ENCODE data around the gene KIF26B.
"Not testable (repeated sequence)": the region's sequence is repeated elsewhere in the genome, so short reads cannot be mapped to it uniquely, and the experiment has no call there.

Gene KIF26B

DNA sequence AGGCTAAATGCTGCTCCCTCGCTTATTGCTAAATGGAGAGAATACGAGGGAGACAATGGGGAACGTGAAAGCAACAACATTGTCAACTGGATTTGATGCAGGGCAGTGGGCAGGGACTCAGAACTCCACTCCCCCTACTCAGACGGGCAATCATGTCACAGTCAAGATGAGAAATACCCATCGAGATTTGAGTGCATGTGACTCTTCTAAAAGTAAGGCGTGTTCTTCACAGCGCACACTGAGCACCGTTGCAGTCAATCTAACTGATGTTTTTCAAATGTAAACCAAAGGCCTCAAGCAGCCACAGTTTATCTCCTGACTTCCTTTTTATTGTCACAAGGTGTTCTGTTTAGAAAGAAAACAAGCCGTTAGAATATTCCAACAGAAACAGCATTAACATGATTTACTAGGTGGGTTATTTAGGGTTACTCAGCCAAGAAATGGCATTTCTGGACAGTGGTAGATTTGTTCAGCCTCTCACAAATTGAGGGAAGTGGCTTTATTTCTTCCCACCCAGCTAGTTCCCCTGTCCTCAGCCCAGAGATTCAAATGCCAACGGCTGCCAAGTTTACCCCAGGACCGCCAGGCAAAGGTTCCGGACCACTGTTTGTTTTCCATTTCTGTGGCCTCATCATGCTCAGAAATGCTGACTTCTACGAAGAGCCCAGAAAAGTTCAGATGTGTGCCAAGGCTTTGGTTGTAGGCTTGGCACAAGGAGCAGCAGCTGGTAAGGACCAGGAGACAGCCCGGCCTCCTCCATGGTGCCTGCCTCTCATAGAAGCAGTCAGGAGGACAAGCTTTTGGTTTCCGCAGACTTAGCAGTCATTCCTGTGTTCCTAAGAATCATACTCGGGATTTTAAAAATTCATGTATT lies 171.4 kb downstream of the KIF26B start:
- DNase-seq = no peak

DNA sequence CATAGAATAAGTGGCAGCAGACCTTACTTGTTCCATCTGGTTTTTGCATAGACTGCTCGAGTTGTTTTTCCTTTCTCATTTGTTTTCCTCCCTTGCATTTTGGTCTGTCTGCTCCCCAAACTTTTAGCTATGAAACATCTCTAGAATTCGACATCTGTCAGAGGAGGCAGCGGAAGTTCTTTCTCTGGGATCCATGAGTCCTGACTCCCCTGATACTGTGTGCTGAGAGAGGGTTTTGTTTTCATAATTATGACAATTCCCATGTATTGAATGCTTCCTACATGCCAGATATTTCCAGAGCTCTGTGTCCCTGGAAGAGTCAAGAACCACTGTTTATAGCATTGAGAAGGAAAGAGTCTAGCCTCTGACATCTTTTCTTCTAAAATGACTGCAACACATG lies 172.6 kb downstream of the KIF26B start:
- no peak for DNase-seq

DNA sequence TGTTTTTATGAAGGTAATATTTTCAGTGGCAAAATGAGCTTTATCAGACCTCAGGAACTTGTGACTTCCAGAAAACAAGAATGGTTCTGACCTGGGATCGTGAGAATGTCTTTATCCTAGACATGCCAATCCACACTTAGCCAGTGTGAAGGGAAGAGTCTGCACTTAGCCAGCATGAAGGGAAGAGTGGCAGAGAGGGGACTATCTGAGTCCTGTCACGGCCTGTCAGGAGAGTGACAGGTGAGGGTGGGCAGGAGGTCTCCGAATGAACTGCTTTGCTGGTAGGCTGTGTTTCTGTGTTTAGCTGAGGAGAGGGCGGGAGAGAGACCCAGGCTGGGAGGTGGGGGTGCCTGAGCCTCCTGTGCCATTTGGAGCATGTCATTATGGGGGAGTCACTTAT lies 173.1 kb downstream of the KIF26B start:
- no peak for DNase-seq

DNA sequence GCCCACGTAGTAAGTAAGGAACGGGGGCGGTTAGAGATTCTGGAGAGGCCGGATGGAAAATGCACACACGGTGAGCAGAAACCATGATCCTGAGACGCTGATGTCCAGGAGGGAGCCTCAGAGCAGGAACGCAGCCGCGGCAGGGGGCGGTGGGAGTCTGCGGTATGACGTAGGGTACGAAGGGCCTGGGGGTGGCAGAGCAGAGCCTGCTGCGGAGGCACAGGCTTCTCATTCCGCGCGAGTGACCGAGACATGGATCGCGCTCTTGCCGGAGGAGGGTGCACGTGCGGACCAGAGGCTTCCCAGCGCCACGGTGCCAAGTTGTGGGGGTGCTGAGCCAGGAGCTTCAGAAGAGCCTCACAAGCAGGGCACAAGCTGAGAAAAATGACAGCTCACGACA lies 176.2 kb downstream of the KIF26B start:
- DNase-seq = no peak

DNA sequence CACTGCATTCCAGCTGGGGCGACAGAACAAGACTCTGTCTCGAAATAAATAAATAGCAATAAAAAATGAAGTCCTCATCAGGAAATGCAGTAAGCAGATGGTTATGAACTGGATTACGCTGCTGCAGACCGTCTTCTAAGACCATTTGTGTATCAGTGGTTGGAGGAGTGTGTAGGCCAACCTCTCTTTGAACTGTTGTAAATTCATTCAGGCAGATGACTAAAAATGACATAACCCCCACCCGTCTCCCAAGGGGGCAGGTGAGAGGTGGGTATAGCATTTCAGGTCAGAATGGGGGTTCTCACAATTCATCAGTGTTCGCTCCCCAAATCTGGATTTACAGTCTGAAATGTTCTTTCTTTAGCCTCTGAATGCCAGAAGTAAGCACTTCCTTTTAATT lies 177.3 kb downstream of the KIF26B start:
- no peak for DNase-seq

DNA sequence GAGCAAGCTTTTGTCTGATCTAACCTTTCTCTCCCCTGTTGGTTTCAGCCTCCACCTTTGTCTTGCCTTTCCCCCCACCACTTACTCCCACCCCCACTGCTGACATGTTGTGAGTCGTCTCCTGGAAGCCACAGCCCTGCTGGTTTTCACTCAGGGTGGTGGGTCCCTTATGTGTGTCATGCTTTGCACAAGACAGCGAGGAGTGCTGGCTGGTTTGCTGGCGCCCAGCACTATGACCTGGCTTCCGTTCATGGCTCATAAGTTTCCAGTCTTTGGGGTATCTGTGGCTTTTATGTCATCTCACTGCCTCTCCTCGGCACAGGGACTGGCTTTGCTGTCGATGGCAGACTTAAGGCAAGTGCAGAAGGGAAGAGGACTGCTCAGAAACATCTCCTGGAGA lies 177.7 kb downstream of the KIF26B start:
- peak; percentile 10 for DNase-seq

DNA sequence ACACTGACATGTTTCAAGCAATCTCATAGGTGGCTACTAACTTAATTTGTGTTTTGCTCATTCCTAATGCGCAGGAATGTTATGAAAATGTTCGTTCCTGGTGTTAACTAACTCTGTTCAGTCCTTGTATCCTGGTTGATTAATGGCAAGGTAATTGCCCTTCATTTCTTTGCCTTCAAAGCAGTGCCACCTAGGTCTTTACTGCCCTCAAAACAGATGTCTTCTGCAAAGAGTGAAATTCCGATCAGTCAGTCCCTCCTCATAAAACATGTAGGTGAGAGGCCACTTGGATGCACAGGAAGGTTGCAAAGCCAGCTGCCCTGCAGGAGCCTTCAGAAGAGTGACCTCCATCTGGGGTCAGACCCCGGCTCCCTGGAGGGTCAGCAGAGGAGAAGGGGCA lies 179.4 kb downstream of the KIF26B start:
- DNase-seq = no peak

DNA sequence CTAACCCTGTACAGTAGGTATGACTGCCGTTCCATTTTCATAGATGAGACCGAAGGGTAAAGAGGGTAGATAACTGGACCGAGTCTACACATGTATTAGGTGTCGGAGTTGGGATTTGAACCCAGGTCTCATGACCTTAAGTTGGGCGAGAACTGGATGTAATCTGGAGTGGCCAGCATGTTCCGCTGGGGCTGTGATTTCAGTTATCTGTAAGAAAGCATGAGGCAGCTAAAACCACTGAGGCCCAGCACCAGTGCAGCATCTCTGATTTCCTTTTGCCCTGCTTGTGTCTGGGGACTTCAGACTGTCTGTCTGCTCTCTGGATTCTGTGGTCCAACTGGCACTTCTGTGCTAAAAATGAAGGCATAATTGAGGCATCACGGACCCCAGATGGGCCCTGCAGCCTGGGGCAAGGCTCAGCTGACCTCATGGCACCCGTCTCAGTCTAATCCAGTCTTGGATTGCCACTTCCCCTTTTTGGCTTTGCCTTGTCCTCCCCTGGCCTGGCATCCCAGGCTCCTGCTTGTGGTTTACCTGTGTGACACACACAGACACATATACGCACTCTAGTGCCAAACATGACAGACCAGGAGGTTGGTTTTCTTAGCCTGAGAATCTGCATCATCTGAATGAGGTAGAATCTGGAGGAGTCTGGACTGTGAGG lies 180.2 kb downstream of the KIF26B start:
- no peak for DNase-seq

DNA sequence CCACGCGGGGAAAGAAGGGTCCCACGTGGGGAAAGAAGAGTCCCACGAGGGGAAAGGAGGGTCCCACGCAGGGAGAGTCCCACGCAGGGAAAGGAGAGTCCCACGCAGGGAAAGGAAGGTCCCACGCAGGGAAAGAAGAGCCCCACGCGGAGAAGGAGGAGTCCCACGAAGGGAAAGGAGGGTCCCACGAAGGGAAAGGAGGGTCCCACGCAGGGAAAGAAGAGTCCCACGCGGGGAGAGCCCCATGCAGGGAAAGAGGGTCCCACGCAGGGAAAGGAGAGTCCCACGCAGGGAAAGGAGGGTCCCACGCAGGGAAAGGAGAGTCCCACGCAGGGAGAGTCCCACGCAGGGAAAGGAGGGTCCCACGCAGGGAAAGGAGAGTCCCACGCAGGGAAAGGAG lies 180.9 kb downstream of the KIF26B start:
- not testable (repeated sequence) for DNase-seq

DNA sequence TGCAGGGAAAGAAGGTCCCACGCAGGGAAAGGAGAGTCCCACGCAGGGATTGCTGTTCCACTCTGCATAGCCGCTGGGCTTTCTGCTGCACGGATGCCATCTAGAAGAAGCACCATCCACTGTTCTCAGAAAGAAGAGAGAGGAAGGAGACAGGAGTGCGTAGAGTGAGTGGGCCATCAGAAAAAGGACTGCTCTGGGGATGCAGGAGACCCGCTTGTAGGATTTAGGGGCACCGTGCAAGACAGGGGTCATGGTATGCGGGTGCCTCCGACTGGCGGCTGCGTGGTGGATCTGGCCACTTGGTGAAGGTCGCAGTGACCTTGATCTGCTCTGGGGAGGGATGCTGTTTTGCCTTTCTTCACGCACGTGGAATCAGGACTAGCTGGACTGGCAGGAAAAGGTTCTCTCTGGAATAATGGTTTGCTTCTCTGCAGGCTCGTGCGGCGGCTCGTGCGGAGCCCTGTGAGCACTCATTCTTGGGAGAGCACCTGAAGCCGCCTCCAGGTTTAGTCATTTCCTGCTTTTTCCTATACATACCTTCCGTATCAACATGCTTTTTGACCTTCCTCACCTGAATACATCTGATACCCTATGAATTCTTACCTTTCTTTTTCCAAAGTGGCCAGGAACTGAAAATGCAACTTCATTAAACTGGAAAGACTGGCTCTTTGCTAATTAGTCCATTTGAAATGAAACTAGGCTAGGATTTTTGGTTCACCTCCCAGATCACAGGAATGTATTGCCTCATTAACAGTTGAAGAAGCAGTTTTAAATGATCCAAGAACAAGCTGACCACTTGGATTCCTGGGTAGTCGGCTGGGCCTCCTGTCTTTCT lies 181.6 kb downstream of the KIF26B start:
- no peak for DNase-seq

DNA sequence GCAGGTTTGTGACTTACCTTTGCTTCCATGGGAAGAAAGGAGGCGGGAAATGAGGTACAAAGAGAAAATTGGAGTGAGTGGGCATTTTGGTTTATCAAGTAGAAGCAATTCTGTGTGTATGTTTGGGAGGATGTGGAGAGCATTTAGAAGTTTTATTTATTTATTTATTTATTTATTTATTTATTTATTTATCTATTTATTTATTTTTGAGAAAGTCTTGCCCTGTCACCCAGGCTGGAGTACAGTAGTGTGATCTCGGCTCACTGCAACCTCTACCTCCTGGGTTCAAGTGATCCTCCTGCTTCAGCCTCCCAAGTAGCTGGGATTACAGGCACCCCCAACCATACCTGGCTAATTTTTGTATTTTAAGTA lies 182.2 kb downstream of the KIF26B start:
- not testable (repeated sequence) for DNase-seq

DNA sequence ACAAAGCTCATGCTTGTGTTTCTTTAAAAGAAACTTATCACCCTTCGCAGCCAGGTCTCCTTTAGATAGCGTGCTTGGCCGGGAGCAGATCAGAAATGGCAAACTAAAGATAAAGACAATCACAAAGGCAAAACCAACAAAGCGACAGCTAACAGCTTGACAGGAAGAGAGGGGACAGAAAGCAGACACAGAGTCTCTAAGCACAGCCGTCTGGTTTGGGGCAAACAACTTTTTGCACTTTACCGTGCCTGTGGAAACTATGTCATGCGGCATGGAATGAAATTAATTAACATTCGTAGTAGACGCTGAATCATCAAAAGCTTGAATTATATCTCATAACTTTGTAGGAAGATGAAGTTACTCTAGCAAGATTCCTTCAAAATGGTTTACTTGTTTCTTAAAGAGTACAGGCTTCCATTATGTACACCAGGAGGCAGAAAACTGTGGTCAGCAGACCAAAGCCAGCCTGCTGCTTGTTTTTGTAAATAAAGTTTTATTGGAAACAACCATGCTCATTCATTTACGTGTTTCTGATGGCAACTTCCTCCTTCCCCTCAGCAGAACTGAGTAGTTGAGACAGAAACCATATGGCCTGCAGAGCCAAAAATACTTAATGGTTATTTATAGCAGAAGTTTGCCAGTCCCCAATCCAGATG lies 183.2 kb downstream of the KIF26B start:
- peak; percentile 23 for DNase-seq

DNA sequence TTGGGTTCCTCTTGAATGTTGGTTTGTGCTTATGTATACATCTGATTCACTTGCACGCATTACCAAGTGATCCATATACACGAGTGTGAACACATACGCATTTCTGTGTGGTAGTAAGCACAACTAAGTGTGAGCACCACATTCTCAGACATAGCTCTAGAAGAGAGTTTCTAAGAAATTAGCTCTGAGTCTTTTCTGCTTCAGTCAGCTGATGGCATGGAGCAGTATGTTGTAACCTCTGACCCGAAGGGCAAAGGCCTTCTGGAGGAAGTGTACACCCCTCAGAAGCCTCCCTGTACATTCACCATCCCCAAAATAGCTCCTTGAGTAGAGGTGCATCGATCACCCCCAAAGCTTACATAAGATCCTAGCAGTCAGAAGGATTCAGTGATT lies 183.7 kb downstream of the KIF26B start:
- DNase-seq = no peak

DNA sequence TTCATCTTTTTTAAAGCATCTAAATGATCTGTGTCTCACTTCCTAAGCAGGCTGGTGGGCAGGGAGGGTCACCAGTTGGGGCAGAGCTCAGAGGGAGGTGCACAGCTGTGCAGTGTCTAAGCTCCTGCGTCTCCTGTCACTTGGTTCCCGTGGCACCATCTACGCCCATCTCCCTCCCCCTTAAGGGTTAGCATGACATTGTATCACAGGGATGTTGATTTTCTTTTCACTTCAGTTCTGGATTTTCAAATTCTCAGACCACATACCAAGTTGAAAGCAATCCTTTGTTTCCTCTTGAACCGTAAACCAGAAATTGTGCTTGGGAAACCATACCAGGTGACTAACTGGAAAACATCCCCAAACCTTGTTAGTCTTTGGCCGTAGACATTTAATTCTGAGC lies 187.0 kb downstream of the KIF26B start:
- DNase-seq = no peak

DNA sequence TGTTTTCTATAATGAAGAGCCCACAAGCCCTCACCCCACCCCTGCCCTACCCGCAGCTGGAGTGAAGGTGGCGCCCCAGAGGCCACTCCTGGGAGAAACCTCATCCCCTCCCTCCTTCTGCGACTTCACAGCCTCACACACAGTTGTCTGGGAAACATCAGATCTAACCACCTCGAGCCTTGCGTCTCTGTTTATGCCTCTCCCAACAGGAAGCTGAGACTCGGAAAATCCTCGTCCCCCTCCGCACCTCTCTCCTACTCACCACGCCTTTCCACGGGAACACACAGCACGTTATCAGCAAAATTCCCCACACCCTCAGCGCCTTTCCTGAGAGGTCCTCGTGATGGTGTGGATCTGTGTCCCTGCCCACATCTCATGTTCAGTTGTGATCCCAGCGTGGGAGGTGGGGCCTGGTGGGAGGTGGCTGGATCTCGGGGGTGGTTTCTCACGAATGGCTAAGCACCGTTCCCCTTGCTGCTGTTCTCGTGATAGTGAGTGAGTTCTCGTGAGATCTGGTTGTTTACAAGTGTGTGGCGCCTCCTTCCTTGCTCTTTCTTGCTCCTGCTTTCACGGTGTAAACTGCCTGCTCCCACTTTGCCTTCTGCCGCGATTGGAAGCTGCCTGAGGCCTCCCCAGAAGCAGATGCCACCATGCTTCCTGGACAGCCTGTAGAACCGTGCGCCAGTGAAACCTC lies 190.6 kb downstream of the KIF26B start:
- no peak for DNase-seq

DNA sequence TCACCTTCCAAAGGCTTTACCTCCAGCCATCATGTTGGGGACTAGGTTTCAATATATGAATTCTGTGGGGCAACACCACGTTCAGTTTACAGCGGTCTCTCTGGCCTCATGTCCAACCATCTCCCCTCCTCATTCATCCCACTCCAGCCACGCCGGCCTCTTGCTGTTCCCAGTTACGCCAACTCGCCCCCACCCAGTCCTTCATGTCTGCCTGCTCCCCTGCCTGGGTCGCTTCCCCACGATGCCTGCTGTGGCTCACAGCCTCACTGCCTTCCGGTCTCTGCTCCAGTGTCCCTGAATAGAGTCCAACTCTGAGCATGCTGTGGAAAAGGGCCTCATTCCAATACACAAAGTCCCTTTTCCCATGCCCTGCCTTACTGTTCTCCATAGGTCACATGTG lies 193.8 kb downstream of the KIF26B start:
- no peak for DNase-seq

DNA sequence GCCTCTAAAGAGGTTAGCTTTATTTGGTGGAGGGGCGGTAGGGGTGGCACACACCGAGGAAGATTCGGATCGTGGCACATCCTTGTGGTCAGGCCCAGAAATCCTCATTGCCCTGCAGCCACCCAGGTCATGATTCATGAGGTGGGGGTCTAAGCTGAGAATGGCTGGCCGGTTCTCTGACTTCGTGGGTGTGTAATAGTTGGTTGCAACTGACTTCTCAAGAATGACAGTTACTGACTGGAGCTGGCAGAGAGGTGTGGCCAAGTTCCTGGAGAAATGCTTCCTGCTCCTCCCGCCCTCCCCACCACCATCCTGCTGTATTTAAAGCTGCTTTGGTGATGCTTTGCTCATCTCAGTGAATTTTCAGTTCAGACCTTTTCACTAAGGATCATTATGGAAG lies 198.6 kb downstream of the KIF26B start:
- DNase-seq = no peak

DNA sequence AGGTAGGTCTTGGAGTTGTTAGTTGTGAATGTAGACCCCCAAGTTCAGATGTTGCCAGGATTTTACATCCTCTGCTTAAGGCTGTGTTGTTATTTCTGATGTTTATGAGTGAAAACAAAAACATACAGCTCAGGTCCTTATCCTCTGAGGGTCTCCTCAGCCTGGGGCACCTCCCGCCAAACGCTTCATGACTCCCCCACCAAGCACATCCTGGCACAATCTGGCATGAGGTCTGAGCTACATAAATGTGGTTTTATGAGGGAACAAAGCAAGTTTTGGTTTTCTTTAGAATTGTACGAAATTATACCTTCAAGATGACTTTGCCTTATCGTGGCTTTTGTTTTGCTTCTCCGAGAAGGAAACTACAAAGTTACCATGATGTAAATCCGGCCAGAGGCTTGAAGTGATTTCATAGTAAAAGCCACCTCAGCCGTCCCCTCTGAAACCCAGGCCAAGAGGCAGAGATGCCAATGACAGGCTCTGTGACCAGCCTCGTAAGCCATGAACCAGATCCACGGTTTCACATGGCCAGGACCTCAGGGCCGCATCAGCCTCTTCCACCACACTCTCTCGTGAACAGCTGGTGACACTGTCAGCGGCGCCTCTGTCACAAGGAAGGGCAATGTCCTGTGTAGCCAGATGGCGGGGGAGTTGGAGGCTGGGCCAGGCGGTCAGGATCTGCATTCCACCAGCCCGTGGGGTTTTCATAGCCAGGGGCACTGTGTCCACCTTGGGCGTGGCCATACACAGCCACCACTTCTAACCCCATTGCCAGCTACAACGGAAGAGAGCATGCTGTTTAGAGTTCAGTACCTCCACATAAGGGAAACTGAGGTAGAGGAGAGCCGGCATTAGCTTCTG lies 199.4 kb downstream of the KIF26B start:
- DNase-seq = no peak

DNA sequence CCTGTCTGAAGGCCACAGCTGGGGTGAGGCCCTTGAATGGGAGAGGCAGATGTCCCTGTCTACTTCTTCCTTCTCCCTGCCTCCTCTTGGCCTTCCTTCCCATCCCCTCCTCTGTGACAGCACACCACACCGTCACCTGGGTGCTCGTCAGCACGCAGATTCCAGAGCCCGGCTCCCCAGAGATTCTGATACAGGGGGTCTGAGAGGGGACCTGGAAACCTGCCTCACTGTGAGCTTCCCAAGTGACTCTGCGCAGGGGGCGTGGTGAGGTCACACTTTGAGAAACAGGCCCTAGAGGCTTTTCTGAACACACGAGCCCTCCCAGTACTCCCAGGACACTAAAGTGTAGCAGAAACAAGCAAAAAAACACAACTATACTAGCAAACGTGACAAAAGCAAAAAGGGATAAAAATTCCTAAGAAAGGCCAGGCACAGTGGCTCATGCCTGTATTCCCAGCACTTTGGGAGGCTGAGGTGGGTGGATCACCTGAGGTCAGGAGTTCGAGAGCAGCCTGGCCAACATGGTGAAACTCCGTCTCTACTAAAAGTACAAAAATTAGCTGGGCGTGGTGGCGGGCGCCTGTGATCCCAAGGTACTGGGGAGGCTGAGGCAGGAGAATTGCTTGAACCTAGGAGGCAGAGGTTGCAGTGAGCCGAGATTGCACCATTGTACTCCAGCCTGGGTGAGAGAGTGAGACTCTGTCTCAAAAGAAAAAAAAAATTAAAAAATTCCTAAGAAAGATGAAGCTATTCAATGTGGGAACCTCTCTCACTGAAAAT lies 201.3 kb downstream of the KIF26B start:
- DNase-seq = not testable (repeated sequence)

DNA sequence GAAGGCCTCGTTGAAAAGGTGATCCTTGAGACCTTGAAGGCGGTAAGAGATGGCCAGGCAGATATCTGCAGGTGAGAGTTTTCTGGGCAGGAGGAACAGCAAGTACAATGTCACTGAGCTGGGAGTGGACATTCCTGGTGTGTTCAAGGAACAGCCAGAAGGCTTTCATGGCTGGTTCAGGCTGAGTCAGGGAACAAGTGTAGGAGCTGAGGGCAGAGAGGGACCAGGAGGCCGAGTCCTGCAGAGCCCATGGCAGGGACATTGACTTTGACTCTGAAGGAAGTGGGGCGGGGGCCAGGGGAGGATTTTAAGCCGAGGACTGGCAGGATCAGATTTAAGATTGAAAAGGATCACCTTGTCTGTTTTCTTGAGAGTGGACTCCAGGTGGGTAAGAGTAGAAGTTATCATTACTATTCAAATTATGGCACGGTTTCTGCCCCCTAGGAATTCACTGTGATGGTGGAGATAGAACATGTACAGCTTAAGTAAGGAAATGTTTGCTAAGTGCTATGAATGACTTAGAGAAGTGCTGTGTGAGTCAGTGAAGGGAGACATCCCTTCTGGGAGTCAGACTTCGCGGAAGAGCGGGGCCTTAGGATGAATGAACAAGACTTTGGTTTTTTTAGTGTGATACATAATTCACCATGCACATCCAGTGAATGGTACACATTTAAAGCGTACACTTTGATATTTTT lies 202.3 kb downstream of the KIF26B start:
- DNase-seq = no peak
